SW480 (cell line): Measurements from ENCODE around the gene RIN1.
"Not testable (repeated sequence)": the region's sequence is repeated elsewhere in the genome, so short reads cannot be mapped to it uniquely, and the experiment has no call there.

Experiments used
- DNase-seq: peaks from one replicate; pipeline ENCODE4 v3.0.0-alpha.2; 2016; ENCODE audit warnings: low spot score

The RIN1 gene

DNA sequence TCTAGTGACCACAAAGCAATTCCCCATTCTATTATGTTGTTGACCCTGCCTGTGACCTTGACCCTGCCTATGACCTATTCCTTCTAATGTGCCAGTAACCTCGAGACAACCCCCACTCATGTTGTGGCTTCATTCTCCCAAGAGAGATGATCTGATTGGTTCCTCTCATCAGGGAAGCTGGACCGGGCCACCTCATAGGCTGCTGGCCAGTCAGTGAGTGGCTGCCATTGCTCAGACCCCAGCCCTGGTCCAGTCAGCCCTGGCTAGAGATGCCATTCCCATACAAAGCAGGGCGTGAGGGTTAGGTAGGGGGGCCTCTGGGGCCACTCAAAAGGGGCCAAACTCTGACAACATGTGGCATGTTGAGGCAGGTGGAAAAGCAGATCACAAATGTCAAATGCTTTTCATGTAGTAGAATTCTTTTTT, 23.4 kb upstream of the RIN1 start:
- no peak for DNase-seq

DNA sequence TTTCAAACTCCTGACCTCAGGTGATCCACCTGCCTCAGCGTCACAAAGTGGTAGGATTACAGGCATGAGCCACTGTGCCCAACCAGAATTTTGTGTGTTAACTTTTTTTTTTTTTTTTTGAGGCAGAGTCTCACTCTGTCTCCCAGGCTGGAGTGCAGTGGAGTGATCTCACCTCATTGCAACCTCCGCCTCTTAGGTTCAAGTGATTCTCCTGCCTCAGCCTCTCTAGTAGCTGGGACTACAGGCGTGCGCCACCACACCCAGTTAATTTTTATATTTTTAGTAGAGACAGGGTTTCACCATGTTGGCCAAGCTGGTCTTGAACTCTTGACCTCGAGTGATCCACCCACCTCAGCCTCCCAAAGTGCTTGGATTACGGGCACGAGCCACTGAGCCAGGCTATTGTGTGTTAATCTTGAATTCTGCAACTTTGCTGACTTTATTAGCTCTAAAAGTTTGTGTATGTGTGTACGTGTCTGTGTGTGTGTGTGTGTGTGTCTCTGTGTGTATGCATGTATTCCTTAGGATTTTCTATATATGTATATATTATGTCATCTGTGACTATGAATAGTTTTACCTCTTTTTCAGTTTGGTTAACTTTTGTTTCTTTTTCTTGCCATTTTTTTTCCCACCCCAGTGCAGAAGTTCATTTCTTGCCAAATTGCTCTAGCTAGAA, 14.5 kb upstream of the RIN1 start:
- DNase-seq: not testable (repeated sequence)

DNA sequence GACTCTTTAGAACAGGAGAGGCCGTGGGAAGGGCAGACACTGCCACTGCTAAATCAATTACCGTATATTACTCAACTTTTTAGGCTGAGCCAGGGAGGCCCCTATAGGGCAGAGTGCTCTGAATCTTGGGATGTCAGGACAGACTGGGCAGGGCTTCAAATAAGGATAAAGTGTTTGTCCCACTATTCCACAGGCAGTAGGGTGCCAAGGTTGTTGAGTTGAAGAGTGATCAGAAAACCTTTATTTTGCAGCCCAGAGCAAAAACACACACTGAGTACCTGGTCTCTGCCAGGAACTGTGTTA, 12.8 kb upstream of the RIN1 start:
- DNase-seq: no peak

DNA sequence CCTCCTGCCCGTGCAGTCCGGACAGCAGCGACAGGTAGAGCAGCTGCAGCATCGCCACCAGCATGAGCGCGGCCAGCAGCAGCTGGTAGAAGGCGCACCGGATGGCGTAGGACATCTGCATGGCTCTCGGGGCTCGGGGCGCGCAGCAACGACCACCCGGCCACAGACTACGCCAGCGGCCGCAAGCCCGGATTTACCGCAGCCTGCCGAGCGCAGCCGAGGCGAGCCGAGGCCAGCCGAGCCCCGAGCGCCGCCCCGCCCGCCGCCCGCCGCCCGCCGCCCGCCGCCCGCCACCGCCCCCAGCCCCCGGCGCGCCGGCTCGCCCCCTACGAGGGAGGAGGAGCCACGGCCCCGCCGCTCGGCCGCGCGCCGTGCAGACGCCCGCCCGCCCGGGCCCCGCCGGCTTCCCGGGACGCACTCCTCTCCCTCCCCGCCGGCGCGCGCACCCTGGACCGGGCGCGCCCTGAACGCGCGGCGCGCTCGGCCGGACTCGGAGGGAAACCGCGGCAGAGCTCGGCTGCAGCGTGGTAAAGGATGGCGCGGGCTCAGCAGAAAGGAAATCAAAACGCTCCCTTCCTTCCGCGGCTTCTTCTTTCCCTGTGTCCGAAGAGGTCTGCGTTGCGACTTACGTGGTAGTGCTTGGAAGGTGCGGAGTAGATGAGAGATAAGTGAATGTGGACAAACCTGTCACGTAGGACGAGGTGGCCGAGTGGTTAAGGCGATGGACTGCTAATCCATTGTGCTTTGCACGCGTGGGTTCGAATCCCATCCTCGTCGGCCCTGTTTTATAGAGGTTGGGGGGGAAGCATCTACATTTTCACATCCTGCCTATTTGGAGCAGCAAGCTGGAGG, 11.4 kb upstream of the RIN1 start, which contains the start of gene B4GAT1:
TSS of gene B4GAT1 (minus strand) at position 205 of the 852 bp plus-strand sequence. CDS start at position 121, 84 bp downstream.
- peak; percentile 91 for DNase-seq

DNA sequence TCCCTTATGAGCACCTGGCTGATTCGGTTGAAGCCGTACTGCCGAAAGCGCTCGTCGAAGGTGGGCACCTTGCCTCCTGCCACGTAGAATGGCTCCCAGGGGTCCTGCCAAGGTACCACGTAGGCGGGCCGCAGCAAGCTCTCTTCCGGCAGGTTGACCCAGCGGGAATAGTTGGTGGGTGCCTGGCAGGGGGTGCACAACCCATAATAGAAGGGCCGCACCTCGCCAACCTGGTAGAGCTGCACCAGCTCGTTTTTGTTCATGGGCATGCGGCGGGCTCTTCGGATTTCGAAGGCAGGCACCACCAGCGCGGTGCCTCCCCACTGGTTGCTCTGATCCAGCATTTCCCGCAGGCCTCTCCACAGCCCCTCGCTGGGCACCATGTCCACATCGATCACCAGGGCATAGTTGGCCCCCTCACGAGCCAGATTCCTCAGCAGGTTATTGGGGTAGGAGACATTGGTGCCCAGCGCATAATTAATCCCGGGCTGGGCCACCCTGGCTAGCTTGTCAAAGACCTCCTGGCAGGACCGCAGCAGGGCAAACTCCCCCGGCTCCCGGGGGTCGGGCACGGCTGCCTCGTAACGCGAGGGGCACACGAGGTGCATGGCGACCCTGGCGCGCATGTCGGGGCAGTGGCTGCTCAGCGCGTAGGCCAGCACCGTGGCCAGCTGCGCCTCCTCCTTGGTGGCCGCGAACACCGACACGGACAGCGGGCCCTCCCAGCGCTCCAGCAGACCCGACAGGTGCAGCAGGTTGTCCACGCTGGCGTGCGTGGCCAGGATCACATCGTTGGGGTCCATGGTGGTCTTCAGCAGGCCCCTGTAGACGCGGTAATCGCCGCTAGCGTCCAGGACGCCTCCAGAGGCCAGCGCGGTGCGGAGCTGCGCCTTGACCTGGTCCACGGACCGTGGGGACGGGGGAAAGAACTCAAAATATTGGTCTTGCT, 10.5 kb upstream of the RIN1 start:
- DNase-seq: peak; percentile 21

DNA sequence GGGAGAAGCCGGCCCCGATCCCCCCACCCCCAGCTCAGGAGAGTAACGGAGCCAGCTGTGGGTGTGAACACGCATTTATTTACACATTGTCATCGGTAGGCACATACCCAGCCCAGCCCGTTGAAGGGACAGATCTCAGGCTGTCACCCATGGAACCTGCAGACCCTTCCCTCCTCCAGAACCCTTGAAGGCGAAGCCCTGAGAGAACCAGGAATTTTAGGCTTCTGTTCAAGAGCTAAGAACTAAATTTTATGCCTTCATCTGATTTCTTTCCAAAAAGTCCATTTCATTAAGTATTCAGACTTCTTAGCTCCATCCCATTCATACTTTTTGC, 9.0 kb upstream of the RIN1 start:
- DNase-seq: no peak

DNA sequence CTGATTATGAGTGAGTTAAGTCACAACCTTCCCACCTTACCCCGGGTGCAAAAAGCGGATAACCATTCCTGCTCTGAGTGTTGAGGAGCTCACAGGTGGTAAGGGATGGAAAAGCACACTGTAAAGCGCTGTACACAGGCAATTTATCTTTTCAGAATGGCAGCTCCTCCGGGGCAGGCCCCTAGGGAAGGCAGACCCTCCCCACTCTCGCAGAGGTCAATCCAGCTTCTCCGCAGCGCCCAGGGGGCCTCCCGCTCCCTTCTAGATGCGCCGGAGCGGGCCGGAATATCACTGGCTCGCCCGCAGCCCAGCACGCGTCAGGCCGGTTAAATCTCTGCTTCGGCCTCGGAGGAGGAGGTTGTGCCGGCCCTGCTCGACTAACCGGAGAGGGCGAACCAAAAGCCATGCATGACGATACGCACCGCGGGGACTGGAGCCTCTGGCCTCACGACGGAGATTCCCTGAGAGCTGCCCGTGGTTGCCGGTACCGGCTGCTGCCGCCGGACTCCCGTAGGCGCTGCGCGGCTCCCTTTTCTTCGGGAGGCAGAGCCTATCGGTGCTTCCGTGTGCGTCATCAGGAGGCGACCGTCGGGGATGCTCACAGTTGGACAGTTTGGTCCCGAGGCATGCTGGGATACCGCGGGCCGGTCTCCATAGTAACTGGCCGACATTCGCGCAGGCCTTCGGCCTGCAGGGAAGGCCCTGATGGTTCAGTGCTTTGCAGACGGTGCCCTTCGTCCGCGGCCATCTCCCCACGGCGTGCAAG, 8.5 kb upstream of the RIN1 start, which contains the start of gene BRMS1:
TSS of gene BRMS1 (minus strand) at position 555 of the 766 bp plus-strand sequence. CDS start 2,870 bp downstream, outside the sequence.
- DNase-seq: peak; percentile 96

DNA sequence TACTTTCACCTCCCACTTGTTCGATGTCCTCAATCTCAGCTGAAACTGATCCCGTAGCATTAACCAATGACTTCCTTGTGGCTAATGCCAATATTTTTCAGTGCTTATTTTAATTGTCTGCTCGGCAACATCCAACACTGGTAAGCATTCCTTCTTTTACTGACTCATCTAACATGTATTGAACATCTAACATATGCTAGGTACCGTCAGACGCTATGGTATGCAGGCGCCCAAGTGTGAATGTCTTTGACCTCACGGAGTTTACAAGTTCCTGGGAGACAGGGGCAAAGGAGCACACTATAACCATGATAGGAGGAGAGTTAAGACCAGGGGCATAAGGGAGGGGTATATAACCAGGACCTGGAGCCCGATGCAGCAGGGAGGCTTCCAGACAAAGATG, 6.9 kb upstream of the RIN1 start:
- DNase-seq: no peak

DNA sequence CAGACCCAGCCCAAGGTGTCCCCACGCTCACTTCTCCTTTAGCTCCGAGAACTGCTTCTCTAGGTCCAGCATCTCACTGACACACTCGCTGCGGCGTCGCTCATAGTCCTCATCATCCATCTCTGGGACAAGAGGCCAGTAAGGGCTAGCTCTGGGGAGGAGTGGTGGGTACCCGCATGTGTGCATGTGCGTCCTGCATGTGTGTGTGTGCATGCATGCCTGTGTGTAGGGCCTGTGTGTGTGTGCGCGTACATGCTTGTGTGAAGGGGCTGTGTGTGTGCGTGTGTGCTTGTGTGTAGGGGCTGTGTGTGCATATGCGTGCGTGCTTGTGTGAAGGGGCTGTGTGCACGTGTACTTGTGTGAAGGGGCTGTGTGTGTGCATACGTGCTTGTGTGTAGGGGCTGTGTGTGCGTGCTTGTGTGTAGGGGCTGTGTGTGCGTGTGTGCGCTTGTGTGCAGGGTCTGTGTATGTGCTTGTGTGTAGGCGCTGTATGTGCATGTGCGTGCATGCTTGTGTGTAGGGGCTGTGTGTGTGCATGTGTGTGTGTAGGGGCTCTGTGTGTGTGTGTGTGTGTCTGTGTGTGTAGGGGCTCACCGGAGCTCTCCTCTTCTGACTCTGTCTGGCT, 5.4 kb upstream of the RIN1 start:
- no peak for DNase-seq

DNA sequence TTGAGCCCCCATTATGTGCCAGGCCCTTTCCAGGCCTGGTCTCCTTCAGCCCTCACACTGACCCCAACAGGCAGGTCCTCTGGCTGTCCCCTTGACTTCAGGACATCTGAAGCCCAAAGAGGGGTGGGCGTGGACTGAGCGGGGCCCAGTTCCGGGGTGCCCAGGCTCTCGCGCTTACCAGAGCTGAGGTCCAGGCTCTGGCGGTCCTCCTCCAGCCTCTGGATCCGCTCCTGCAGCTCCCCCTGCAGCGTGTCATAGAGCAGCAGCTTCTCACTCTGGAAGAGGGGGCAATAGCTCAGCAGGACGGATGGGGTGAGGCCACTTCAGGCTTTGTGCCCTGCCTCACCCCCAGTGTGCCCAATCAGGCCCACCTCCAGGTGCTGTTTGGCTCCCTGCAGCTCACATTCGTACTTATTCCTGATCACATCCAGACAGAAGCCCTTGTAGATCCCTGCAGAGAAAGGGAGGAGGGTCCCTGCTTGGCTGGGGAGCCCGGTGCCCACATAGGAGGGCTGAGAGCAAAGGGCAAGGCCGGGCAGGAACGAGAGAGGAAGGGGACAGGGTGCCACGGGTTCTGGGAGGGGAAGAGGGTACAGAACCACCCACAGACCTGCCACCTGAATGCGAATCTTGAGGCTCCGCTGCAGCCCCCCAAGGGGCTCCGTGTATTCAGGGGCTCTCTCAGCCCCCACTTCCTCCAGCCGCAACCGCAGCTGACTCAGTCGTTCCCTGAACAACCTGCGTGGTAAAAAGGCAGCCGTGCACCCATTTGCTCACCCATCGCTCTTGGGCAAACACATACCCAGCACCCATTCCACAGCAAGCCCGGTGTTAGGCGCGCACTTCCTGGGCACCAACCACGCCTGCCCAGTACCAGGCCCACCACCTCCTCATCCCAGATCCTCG, 4.6 kb upstream of the RIN1 start:
- no peak for DNase-seq

DNA sequence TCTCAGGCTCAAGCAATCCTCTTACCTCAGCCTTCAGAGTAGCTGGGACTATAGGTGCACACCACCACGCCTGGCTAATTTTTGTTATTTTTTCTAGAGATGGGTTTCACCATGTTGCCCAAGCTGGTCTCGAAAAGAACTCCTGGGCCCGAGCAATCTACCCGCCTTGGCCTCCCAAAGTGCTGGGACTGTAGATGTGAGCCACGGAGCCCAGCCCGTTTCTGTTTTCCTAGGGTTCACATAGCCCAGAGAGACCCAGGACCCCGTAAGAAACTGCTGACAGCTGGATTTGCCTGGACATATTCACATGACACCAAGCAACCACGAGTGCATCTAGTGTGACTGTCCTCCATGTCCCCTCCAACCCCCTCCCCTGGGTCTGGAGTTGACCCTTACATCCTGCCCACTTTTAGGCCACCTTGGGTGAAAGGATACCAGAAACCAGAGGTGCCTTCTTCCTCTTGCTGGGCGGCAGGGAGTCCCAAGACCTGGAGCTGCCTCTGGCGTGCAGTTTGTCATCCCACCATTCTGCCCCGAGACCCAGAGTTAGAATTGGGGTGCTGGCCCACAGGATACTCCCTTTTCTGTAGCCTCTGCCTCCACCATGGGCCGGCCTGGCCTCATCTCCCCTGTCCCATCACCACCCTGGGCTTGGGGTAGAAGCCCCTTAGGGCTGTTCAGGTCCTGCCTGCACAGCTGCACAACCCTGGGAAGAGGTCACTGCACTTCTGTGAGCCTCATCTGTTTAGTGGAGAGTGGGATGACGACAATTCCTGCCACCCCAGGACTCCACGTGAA, 3.7 kb upstream of the RIN1 start:
- DNase-seq: no peak

DNA sequence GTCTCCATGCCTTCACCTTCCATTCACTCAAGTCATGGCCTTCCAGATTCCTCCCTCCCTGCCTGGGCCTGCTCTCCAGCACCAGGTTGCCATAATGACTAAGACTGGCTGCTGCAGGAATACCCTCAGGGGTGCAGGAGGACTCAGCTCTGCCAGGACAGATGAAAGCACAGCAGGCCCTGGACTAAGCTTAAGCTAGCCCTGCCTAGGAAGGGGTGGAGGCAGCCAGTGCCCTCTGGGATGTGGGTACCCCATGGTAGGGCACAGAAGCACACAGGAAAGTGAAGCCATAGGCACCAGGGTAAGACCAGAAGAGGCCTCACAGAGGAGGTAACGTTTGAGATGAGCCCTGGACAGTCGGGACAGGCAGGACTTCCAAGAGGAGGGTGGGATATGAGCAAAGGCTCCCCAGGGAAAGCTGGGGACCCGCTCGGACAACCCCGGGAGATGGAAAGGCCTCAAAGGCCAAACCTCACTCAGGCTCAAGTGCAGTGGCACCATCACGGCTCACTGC, 3.0 kb upstream of the RIN1 start:
- no peak for DNase-seq

DNA sequence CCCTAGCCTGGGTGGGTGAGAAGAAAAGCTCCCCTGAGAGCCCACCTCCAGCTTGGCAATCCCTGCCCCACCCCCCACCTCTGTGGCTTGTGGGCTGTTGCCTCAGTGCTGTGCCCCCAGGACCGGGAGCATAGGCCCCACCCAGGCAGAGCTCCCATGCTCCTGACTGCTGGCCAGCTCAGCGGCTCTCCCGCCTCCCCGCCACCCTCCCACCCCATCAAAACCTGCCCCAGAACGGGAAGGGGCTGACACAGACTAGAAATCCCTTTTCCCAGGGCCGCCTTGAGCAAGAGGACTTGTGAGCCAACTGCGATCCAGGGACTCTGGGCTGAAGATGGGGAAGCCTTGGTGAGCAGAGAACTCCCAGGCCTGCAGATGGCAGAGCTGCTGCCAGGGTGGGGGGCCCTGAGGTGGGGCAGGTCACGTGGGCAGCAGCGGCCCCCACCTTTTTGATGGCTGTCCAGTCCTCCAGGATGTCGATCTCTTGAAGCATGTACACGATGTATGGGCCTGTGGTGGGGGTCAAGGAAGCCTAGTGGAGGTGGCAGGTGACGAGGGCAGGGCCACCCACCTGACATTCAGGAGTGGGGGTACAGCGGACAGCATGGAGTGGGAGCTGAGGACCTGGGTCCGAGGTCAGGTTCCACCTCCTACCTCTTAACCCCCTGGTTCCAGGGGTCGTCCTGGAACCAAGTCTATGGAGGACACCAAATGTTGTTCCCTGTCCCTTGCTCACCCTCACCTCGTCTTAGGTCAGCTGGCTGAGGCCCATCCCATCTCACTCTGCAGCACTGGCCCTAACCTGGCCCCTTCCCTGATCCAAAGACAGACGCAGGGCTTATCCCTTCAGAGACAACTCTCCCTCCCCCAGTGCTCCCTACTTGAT, 2.3 kb upstream of the RIN1 start:
- DNase-seq: no peak

DNA sequence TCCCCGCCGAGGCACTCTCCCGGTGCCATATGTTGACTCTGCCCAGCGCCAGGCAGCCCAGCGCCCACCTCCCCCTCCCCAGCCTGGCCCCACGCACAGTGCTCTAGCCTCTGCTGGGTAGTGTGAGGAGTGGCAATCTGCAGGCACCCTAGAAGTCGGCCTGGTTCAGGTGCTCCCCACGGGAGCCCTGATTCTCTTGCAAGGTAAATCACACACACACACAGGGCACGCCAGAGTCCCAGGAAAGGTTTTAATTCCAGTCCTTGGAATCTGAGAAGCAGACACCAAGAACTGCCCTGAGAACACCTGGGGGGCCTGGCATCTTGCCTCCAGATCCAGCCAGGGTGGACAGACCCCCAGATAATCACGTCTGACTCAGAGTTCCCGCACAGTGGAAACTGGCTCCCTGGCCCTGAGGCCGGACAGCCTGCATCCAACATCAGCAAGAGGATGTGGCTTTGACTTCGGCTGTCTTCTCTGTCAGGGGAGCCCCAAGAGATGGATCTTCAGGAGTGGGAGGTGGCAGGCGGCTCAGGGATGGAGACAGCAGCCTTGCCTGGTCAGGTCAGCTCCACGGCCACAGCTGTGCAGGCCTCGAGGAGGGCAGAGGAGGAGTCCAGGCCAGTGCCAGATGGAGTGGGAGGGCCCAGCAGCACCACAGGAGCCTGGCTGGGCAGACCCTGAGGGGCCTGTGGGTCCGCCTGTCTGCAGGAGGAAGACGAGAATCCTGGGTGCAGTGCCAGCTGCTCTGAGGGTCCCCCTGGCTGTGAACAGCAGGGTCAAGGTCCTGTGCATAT, 1.1 kb upstream of the RIN1 start:
- no peak for DNase-seq

DNA sequence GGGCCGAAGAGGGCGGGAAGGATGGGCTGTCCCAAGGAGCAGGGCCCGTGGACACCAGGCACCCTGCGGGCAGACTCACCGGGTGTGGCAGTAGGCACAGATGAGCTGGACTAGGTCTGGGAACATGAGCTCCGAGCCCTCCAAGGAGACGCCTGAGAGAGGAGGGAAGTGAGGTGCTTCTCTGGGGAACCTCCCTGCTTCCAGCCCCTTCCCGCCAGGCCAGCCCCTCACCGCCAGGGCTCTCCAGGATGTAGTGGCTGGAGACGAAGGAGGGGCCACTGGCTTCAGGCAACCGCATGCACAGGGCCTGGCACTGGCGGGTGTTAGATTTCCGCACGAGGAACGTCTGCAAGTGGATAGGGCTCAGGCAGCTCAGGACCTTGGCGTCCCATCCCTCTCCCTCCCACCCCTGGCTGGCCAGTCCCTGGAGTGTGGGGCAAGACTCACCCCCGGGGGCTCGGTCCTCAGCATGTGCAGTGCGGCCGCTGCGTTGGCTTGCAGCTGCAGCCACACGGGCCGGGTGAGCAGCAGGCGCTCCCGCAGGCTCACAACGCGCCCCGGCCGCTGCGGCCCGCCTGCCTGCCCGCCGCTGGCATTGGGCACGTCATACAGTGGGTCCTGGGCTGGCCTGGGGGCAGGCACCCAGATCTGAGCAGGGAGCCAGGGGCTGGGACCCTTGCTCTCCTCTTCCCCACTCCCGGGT, 552 bp downstream of the RIN1 start:
- peak; percentile 36 for DNase-seq

DNA sequence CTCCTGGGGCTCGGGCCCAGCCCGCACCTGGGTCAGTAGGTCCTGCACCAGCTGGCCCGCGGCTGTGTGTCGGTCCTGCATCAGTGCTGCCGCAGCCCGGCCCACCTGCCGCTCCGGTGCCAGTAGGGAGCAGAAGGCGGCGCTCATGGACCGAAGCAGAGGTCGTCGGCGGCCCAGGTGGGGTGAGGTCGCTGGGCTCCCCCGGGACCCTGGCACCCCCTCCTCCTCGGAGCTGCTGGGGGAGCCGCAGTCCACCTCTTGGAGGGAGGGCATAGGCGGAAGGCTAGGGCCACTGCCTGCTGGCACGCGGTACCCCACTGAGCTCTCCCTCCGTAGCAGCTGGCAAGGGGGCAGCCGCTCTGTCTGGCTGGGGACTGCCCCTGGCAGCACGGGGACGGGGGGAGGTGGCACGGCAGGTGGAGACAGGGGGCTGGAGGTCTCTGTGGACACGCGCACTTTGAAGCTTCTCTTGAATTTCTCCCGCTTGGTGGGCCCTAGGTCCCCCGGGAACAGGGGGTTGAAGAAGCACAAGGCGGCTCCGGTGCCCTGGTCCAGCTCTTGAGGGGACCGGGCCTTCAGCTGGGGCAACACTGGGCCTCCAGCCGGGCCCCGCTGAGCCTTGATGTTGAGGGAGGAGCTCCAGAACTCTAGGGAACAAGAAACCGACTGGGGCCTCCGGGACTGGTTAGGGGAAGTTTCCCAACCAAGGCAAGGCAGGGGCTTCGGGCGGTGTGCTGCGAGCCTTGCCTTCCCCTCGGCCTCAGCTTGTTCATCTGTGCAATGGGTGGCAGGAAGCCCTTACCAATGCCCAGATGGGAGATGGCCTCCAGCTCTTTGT, 1.4 kb downstream of the RIN1 start:
- DNase-seq: no peak
